BLaER1 (cell line): ENCODE results near the gene FOXC1.

ENCODE experiments used
- H3K27ac ChIP-seq: shearing (Covaris generic); formaldehyde crosslinking; 2 replicates; pipeline ENCODE4 v1.8.1; 2022
- H3K27me3 ChIP-seq: shearing (Covaris generic); formaldehyde crosslinking; 2 replicates; pipeline ENCODE4 v1.8.1; 2022
- H3K36me3 ChIP-seq: shearing (Covaris generic); formaldehyde crosslinking; 2 replicates; pipeline ENCODE4 v1.8.1; 2022
- H3K4me1 ChIP-seq: shearing (Covaris generic); formaldehyde crosslinking; 2 replicates; pipeline ENCODE4 v1.8.1; 2022
- H3K4me2 ChIP-seq: shearing (Covaris generic); formaldehyde crosslinking; 2 replicates; pipeline ENCODE4 v1.8.1; 2022
- H3K4me3 ChIP-seq: shearing (Covaris generic); formaldehyde crosslinking; 2 replicates; pipeline ENCODE4 v1.8.1; 2022
- H3K9ac ChIP-seq: shearing (Covaris generic); formaldehyde crosslinking; 2 replicates; pipeline ENCODE4 v1.8.1; 2022
- H3K9me3 ChIP-seq: shearing (Covaris generic); formaldehyde crosslinking; 2 replicates; pipeline ENCODE4 v1.8.1; 2022
- H4K20me1 ChIP-seq: shearing (Covaris generic); formaldehyde crosslinking; 2 replicates; pipeline ENCODE4 v1.8.1; 2022
- Cebpa-rat ChIP-seq: shearing (Covaris generic); IDR thresholded peaks from 2 replicates; pipeline ENCODE4 v1.8.1; 2022

FOXC1 gene

DNA sequence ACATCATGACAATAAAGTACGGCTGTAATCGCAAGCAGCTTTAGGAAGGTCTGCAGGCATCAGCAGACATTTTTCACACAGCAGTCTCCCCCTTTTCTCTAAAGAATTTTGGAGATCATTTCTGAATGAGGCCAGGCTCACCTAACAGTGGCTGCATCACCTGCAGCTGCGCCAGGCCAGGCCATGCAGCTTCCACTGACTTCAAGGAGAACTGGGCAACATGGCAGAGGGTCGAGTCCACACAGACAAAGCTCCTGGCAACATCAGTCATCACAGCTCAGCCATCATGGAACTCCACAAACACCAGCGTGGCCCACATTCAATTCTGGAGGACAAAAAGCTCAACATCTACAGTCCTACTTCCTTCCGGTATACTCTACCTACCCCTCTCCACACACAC is 17.8 kb upstream of the FOXC1 start:
- Histone ChIP-seq H3K27ac (no peak overlapping the region), H3K4me2 (no peak overlapping the region), H3K36me3 (no peaks in the 10 kb centered on the region), H3K27me3 (peaks cover 29% of the 10 kb centered on the region), H4K20me1 (peaks cover 9% of the 10 kb centered on the region; the same call in 1 of the 2 replicates), H3K9me3 (no peaks in the 10 kb centered on the region), H3K4me1 (peaks cover 23% of the 10 kb centered on the region), H3K9ac (no peak overlapping the region), H3K4me3 (no peak overlapping the region)
- no peak for TF ChIP-seq Cebpa-rat

DNA sequence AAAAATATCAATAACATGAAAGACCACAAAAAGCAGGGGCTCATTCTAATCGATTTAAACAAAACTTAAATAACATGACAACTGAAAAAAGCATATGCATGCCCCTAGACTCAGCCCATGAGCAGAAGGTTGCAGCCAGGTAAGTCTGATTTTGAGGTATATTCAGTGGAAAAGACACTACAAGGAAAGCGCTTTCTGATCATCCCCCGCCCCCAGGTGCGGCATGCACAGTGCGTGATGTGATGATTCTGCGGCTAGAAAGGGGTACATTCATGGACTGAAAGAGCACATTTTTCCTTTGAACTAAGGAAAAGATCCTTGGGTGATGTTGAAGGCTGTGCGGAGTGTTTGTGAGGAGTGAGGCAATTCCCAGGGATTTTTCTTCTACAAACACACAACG is 16.9 kb upstream of the FOXC1 start:
- no peak overlapping the region for H3K9ac ChIP-seq
- H3K27me3 ChIP-seq, result peaks cover 29% of the 10 kb centered on the region
- no peaks in the 10 kb centered on the region for H3K9me3 ChIP-seq
- H4K20me1 ChIP-seq, result peaks cover 9% of the 10 kb centered on the region; the same call in 1 of the 2 replicates
- no peak overlapping the region for H3K4me2 ChIP-seq
- H3K27ac ChIP-seq, result no peak overlapping the region
- no peak for TF ChIP-seq Cebpa-rat
- no peaks in the 10 kb centered on the region for H3K36me3 ChIP-seq
- H3K4me1 ChIP-seq, result peaks cover 23% of the 10 kb centered on the region
- H3K4me3 ChIP-seq, result no peak overlapping the region

DNA sequence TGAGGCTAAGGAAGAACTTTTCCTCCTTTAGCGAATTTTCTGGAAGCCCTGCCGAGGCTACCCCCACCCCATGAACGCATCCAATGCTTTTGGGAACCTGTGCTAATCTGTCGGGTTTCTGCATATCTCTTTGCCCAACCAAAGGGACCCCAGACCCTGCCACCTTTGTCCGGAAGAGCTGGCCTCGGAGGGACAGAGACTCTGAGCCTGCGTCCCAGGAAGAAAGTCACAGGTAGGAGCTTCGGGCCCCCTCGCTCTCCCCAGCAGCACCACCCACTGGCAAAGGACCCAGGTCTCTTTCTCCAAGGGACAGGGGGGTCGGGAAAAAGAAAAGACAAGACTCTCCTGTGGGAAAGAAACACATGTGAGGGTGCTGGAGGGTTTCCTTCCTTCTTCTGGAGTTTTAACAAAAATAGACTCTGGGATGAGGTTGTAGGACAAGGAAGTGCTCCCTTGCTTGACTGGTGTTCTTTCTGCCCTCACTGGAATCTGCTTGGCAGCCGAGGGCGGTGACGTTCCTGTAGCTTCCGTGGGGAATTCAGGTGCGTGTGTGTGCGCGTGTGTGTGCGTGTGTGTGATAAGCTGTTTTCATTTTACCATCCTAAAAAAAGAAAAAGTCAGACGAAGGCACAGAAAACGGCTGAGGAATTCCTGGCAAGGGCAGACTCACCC is 16.3 kb upstream of the FOXC1 start:
- Histone ChIP-seq H3K4me2 (no peak overlapping the region), H3K27ac (no peak overlapping the region), H3K27me3 (peaks cover 29% of the 10 kb centered on the region), H4K20me1 (peaks cover 9% of the 10 kb centered on the region; the same call in 1 of the 2 replicates), H3K4me3 (no peak overlapping the region), H3K36me3 (no peaks in the 10 kb centered on the region), H3K9me3 (no peaks in the 10 kb centered on the region), H3K9ac (no peak overlapping the region), H3K4me1 (peaks cover 23% of the 10 kb centered on the region)
- no peak for TF ChIP-seq Cebpa-rat

DNA sequence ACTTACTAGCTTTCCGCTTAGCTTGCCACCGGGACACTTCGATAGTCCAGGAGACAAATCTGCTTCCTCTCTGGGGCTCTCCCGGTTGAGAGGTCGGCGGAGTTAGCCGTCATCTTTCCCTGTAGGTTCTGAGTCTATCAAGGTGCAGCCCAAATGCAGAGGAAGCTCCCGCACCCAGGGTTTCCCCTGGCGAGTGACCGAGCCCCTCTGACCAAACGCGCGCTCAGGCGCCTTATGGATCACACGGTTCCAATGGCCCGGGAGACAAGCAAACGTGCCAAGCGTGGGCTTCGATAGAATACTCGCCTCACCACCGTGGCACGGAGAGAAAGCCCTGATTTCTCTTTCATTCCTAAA is 15.8 kb upstream of the FOXC1 start:
- Histone ChIP-seq H3K9me3 (no peaks in the 10 kb centered on the region), H3K27ac (no peak overlapping the region), H3K27me3 (peaks cover 29% of the 10 kb centered on the region), H3K36me3 (no peaks in the 10 kb centered on the region), H3K4me2 (peak overlapping the region; percentile 99; the same call in 1 of the 2 replicates), H3K4me3 (no peak overlapping the region), H4K20me1 (peaks cover 9% of the 10 kb centered on the region; the same call in 1 of the 2 replicates), H3K9ac (no peak overlapping the region), H3K4me1 (peaks cover 23% of the 10 kb centered on the region)
- TF ChIP-seq Cebpa-rat, result no peak

DNA sequence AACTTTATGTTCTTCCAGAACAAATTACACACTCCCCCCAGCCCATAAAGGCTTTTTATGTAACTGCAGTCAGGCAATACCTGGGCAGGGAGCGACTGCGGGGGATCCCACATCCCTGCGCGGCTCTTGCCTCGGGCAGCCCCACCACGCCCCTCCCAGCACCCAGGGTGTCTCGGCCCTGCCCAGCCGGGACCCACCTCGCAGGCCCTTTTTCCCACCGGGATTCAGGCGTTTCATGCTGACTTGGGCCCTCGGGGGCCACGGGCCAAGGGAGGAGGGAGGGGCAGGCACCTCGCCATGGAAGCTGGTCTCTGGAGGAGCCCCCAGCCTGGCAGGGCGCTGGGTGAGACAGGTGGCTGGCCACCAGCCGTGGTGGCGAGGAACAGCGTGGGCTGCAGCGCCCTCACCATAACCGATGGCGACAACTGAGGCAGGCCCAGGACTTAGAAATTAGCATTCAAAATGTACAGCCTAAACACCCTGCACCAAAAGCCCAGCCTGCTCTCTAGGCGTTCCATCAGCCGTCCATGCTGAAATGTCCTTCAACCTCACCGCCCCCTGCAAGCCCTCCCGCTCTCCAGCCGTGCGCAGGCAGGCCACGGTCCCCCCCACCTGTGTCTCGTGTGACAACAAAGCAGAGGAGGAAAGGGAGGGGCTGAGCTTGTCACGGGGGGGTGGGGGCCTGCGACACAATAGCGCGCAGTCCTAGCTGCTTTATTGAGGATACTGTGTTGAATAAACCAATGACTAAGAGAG is 15.1 kb upstream of the FOXC1 start:
- H3K4me3 ChIP-seq, result peak overlapping the region; percentile 60

DNA sequence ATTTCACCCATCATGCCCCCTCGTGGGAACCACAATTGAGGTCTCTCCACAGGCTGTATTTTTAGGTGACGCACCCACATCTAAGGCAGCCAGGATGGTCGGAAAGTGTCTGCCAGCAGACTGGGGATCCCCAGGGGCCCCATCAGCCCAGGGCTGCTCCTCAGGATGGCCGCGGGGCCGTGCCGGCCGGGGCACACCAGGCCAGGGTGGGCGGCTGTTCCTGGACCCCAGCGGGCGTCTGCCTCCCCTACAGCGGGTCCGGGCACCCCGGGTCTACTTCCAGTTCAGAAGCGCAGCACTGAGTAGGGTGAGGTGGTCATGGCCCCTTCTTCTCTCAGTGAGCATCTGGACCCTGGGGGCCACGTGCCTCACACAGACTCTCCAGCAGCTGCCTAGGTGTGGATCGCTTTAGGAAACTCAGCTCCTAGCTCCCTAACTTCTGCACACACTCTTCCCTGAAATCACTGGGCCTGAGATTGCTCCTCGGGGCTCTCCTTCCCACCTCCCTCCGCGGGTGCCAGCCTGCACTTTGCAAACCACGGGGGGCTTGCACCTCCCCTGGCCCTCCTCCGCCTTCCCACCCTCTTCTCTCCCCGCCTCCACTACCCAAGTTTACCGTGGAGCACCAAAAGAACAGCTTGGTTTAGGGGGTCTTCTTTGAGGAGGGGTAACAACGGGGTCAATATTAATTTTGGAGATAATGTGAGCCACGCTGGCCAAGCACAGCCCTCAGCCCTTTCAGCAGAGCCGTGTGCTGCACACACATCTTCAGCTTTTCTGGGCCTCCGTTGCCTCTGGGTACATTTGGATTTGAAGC is 14.2 kb upstream of the FOXC1 start:
- Histone ChIP-seq H3K4me1 (peaks cover 23% of the 10 kb centered on the region), H3K4me3 (peak overlapping the region; percentile 60), H4K20me1 (peaks cover 9% of the 10 kb centered on the region; the same call in 1 of the 2 replicates), H3K9ac (no peak overlapping the region), H3K27ac (no peak overlapping the region), H3K9me3 (no peaks in the 10 kb centered on the region), H3K27me3 (peaks cover 43% of the 10 kb centered on the region), H3K36me3 (no peaks in the 10 kb centered on the region), H3K4me2 (peak overlapping the region; percentile 99)
- TF ChIP-seq Cebpa-rat, result no peak

More for the DNA sequence above, 15.1 kb upstream of the FOXC1 start:
- H3K27ac ChIP-seq, result no peak overlapping the region
- H3K9ac ChIP-seq, result no peak overlapping the region
- H3K4me2 ChIP-seq, result peak overlapping the region; percentile 99
- no peaks in the 10 kb centered on the region for H3K36me3 ChIP-seq
- H3K27me3 ChIP-seq, result peaks cover 36% of the 10 kb centered on the region
- no peak for TF ChIP-seq Cebpa-rat
- H3K9me3 ChIP-seq, result no peaks in the 10 kb centered on the region
- peaks cover 9% of the 10 kb centered on the region; the same call in 1 of the 2 replicates for H4K20me1 ChIP-seq
- H3K4me1 ChIP-seq, result peaks cover 23% of the 10 kb centered on the region

DNA sequence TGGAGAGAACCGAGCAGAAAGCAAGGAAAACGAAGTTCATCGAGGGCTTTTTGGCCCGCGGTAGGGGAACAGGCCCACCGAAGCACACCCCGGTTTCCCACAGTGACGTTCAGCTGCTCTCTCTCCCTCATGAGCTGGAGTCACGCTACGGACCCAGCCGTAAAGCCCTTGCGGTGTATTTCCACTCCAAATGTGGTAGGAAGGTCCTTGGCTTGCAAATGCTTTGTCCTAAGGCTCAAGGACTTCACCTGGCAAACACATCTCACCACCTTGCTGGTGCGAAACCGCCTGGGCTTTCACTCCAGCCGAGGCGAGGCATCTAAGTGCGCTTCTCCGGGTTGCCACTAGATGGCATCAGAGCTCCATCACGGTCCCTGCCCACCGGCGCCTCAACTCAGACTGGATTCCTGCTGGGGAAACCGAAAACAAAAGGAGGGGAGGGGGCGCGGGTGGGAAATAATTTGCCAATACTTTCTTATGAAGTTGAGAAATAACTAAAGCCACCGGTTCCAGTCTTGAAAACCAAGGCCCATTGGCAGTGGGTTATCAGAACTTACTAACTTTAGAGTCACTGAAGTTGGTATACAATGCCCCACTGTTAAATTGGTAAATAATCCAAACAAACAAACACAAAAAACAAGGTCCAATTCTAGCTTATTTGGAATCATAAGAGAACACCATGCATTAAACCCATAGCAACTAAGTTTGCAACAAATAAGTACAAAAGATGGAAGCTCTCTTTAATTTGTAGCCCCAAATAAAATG is 13.4 kb upstream of the FOXC1 start:
- H3K4me3 ChIP-seq, result peak overlapping the region; percentile 60; the same call in 1 of the 2 replicates
- no peak overlapping the region for H3K27ac ChIP-seq
- peaks cover 12% of the 10 kb centered on the region; the same call in 1 of the 2 replicates for H4K20me1 ChIP-seq
- H3K9ac ChIP-seq, result no peak overlapping the region
- H3K4me2 ChIP-seq, result peak overlapping the region; percentile 99
- TF ChIP-seq Cebpa-rat, result no peak
- H3K36me3 ChIP-seq, result no peaks in the 10 kb centered on the region
- peaks cover 23% of the 10 kb centered on the region for H3K4me1 ChIP-seq
- H3K27me3 ChIP-seq, result peaks cover 51% of the 10 kb centered on the region
- no peaks in the 10 kb centered on the region for H3K9me3 ChIP-seq

DNA sequence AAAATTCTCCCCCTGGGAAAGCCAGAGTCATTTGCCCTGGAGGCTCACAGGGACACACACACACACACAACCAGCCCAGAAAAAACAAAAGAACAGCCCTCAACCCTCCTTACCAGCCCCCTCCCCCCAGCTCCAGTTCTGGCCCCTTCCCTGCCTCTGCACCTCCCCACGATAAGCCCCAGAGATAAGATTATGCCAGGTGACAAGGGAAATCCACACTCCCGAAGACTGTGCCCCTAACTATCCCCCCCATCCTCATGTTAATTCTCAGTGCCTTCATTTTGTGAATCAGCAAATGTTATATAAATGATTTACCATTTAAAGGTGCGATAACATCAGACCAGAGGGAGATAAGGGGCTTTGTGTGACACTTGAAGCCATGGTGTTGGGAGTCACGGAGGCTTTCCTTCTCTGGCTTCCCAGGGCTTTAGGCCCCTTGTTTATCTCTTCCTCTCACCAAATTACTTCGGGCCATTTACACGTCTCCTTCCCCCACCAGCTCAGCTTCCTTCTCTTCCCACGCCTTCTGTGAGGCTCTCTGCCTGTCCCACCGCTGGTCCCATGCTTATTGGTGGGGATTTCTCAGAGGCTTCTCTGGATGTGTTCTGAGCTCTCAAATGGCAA is 12.5 kb upstream of the FOXC1 start:
- peaks cover 60% of the 10 kb centered on the region for H3K27me3 ChIP-seq
- TF ChIP-seq Cebpa-rat, result no peak
- no peaks in the 10 kb centered on the region for H3K9me3 ChIP-seq
- H3K4me3 ChIP-seq, result no peak overlapping the region
- H3K36me3 ChIP-seq, result no peaks in the 10 kb centered on the region
- H3K9ac ChIP-seq, result no peak overlapping the region
- no peak overlapping the region for H3K4me2 ChIP-seq
- peaks cover 19% of the 10 kb centered on the region; the same call in 1 of the 2 replicates for H4K20me1 ChIP-seq
- H3K27ac ChIP-seq, result no peak overlapping the region
- H3K4me1 ChIP-seq, result peaks cover 23% of the 10 kb centered on the region

DNA sequence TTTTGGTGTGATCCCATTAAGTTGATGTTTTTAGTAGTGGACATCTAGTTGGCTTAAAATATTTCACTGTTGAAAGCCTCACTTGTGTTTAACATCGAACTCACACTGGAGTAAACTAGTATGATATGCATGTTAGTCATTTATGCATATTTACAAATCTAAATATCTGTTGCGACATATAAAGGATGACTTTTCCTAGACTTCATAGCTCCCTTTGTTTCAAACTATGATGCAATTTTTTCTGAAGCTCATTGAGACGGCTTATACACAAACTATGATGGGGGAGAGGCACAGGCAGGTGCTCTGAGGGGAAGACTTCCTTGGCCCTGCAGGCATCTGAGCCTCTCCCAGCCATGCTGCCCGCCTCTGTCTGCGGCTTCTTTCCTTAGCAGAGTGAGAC is 11.8 kb upstream of the FOXC1 start:
- Histone ChIP-seq H3K4me2 (no peak overlapping the region), H3K27me3 (peaks cover 67% of the 10 kb centered on the region), H3K4me1 (peaks cover 23% of the 10 kb centered on the region), H3K9ac (no peak overlapping the region), H3K36me3 (no peaks in the 10 kb centered on the region), H4K20me1 (peaks cover 22% of the 10 kb centered on the region; the same call in 1 of the 2 replicates), H3K4me3 (no peak overlapping the region), H3K9me3 (no peaks in the 10 kb centered on the region), H3K27ac (no peak overlapping the region)
- no peak; the same call in 1 of the 2 replicates for TF ChIP-seq Cebpa-rat
